MM.1S (cell line): ENCODE measurements around the gene SPRYD3.

ENCODE experiments used
- DNase-seq: peaks from one replicate; pipeline ENCODE4 v3.0.0-alpha.2; 2015
- H2AFZ ChIP-seq: fragments of 300-600 bp; sonication (generic); 2 replicates; pipeline ENCODE4 v1.6.0; 2016; ENCODE audit warnings: antibody characterized with exemption, low read length
- H3F3A ChIP-seq: fragments of 300-600 bp; sonication (generic); 2 replicates; pipeline ENCODE4 v1.6.1; 2016; ENCODE audit warnings: mild to moderate bottlenecking, antibody characterized with exemption, low read length, moderate library complexity, mixed read lengths; ENCODE audit not compliant: insufficient read depth
- H3K27ac ChIP-seq: fragments of 300-600 bp; sonication (generic); 2 replicates; pipeline ENCODE4 v1.5.1; 2016; ENCODE audit warnings: mild to moderate bottlenecking, low read length
- H3K27me3 ChIP-seq: fragments of 300-600 bp; sonication (generic); replicated peaks from 2 replicates; pipeline ENCODE4 v1.6.0; 2016; ENCODE audit warnings: low read length; ENCODE audit not compliant: insufficient read depth
- H3K36me3 ChIP-seq: fragments of 300-600 bp; sonication (generic); replicated peaks from 2 replicates; pipeline ENCODE4 v1.6.1; 2016; ENCODE audit warnings: mild to moderate bottlenecking, low read length, mixed read lengths; ENCODE audit not compliant: insufficient read depth
- H3K4me1 ChIP-seq: fragments of 300-600 bp; sonication (generic); 2 replicates; pipeline ENCODE4 v1.6.1; 2016; ENCODE audit warnings: low read length, mixed read lengths
- H3K4me2 ChIP-seq: fragments of 300-600 bp; sonication (generic); 2 replicates; pipeline ENCODE4 v1.6.0; 2016; ENCODE audit warnings: low read depth, low read length
- H3K4me3 ChIP-seq: fragments of 300-600 bp; sonication (generic); 2 replicates; pipeline ENCODE4 v1.5.1; 2016; ENCODE audit warnings: low read length, mixed read lengths
- H3K79me2 ChIP-seq: fragments of 300-600 bp; sonication (generic); 2 replicates; pipeline ENCODE4 v1.6.1; 2016; ENCODE audit warnings: mixed run types, low read length, mixed read lengths
- H3K9ac ChIP-seq: fragments of 300-600 bp; sonication (generic); 2 replicates; pipeline ENCODE4 v1.6.1; 2016; ENCODE audit warnings: low read length, mixed read lengths
- H3K9me2 ChIP-seq: fragments of 300-600 bp; sonication (generic); replicated peaks from 2 replicates; pipeline ENCODE4 v1.6.1; 2016; ENCODE audit warnings: mild to moderate bottlenecking, low read length, mixed read lengths; ENCODE audit not compliant: insufficient read depth
- H3K9me3 ChIP-seq: fragments of 300-600 bp; sonication (generic); replicated peaks from 2 replicates; pipeline ENCODE4 v1.6.1; 2016; ENCODE audit warnings: mild to moderate bottlenecking, low read length, mixed read lengths; ENCODE audit not compliant: insufficient read depth
- H4K20me1 ChIP-seq: fragments of 300-600 bp; sonication (generic); 2 replicates; pipeline ENCODE4 v1.6.1; 2016; ENCODE audit warnings: mild to moderate bottlenecking, low read length, moderate library complexity, mixed read lengths; ENCODE audit not compliant: insufficient read depth
- EZH2 ChIP-seq: fragments of 300-600 bp; sonication (generic); optimal IDR thresholded peaks from 2 replicates; pipeline ENCODE3; 2017; ENCODE audit warnings: low read depth, mild to moderate bottlenecking, antibody characterized with exemption, low read length, mixed read lengths
- EZH2phosphoT487 ChIP-seq: fragments of 300-600 bp; sonication (generic); IDR thresholded peaks from 2 replicates; pipeline ENCODE4 v1.6.1; 2018; ENCODE audit warnings: antibody characterized with exemption, low read length
- TF ChIP-seq, protein P1 (sequence below): fragments of 300-600 bp; sonication (generic); IDR thresholded peaks from 2 replicates; pipeline ENCODE4 v1.5.1; 2016; ENCODE audit warnings: antibody characterized with exemption, low read length, mixed read lengths

SPRYD3 gene

DNA sequence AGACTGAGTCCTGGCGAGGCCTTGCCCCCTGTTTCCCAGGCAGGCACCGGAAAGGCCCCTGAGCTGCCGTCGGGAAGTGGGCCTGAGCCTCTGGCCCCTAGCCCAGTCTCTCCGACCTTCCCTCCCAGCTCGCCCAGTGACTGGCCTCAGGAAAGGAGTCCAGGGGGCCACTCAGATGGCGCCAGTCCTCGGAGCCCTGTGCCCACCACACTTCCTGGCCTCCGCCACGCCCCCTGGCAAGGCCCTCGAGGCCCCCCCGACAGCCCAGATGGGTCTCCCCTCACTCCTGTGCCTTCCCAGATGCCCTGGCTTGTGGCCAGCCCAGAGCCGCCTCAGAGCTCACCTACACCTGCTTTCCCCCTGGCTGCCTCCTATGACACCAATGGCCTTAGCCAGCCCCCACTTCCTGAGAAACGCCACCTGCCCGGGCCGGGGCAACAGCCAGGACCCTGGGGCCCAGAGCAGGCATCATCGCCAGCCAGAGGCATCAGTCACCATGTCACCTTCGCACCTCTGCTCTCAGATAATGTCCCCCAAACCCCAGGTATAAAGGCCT, 18.4 kb downstream of the SPRYD3 start:
- Histone ChIP-seq H3K4me2 (no peak overlapping the region), H3K9me2 (no peaks in the 10 kb centered on the region), H2AFZ (no peak overlapping the region), H3K9ac (no peak overlapping the region), H3K4me3 (no peak overlapping the region), H3K27ac (no peak overlapping the region), H3K4me1 (no peaks in the 10 kb centered on the region), H3K79me2 (no peaks in the 10 kb centered on the region), H4K20me1 (no peaks in the 10 kb centered on the region), H3K27me3 (peaks cover 19% of the 10 kb centered on the region), H3F3A (no peaks in the 10 kb centered on the region), H3K36me3 (no peaks in the 10 kb centered on the region), H3K9me3 (no peaks in the 10 kb centered on the region)
- no peak for DNase-seq
- TF ChIP-seq EZH2phosphoT487: no peak
- TF ChIP-seq, protein P1, sequence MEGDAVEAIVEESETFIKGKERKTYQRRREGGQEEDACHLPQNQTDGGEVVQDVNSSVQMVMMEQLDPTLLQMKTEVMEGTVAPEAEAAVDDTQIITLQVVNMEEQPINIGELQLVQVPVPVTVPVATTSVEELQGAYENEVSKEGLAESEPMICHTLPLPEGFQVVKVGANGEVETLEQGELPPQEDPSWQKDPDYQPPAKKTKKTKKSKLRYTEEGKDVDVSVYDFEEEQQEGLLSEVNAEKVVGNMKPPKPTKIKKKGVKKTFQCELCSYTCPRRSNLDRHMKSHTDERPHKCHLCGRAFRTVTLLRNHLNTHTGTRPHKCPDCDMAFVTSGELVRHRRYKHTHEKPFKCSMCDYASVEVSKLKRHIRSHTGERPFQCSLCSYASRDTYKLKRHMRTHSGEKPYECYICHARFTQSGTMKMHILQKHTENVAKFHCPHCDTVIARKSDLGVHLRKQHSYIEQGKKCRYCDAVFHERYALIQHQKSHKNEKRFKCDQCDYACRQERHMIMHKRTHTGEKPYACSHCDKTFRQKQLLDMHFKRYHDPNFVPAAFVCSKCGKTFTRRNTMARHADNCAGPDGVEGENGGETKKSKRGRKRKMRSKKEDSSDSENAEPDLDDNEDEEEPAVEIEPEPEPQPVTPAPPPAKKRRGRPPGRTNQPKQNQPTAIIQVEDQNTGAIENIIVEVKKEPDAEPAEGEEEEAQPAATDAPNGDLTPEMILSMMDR: no peak
- TF ChIP-seq EZH2: no peak

DNA sequence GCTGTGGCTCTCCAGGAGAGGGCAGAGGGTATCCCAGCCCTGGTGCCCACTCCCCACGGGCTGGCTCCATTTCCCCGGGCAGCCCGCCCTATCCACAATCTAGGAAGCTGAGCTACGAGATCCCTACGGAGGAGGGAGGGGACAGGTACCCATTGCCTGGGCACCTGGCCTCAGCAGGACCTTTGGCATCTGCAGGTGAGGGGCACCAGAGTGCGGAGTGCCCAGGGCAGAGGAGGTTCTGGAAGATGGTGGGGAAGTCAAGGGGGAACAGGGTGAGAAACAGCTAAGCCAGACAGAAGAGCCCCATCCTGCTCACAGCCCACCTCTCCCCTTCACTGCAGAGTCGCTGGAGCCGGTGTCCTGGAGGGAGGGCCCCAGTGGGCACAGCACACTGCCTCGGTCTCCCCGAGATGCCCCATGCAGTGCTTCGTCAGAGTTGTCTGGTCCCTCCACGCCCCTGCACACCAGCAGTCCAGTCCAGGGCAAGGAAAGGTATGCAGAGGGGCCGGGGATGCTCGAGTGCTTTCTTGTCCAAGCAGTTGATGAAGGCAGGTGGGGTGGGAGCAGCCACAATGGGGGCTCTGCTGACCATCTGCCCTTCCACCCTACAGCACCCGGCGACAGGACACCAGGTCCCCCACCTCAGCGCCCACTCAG, 19.0 kb downstream of the SPRYD3 start:
- no peak overlapping the region for H3K4me2 ChIP-seq
- no peaks in the 10 kb centered on the region for H3F3A ChIP-seq
- H3K27me3 ChIP-seq: peaks cover 19% of the 10 kb centered on the region
- no peaks in the 10 kb centered on the region for H3K9me2 ChIP-seq
- H3K9me3 ChIP-seq: no peaks in the 10 kb centered on the region
- H3K27ac ChIP-seq: no peak overlapping the region
- DNase-seq: no peak
- H2AFZ ChIP-seq: no peak overlapping the region
- H3K4me1 ChIP-seq: no peaks in the 10 kb centered on the region
- H3K4me3 ChIP-seq: no peak overlapping the region
- TF ChIP-seq EZH2 (no peak), EZH2phosphoT487 (no peak)
- TF ChIP-seq, protein P1: no peak
- no peak overlapping the region for H3K9ac ChIP-seq
- H3K36me3 ChIP-seq: no peaks in the 10 kb centered on the region
- no peaks in the 10 kb centered on the region for H4K20me1 ChIP-seq
- H3K79me2 ChIP-seq: no peaks in the 10 kb centered on the region

DNA sequence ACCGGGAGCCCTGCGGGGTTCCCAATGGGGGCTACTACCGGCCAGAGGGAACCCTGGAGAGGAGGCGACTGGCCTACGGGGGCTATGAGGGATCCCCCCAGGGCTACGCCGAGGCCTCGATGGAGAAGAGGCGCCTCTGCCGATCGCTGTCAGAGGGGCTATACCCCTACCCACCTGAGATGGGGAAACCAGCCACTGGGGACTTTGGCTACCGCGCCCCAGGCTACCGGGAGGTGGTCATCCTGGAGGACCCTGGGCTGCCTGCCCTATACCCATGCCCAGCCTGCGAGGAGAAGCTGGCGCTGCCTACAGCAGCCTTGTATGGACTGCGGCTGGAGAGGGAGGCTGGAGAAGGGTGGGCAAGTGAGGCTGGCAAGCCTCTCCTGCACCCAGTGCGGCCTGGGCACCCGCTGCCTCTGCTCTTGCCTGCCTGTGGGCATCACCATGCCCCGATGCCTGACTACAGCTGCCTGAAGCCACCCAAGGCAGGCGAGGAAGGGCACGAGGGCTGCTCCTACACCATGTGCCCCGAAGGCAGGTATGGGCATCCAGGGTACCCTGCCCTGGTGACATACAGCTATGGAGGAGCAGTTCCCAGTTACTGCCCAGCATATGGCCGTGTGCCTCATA, 19.6 kb downstream of the SPRYD3 start:
- Histone ChIP-seq H3K4me3 (no peak overlapping the region), H3K9me3 (no peaks in the 10 kb centered on the region), H3K36me3 (no peaks in the 10 kb centered on the region), H3K4me2 (no peak overlapping the region), H3K9ac (no peak overlapping the region), H3K4me1 (no peaks in the 10 kb centered on the region), H3K79me2 (no peaks in the 10 kb centered on the region), H4K20me1 (no peaks in the 10 kb centered on the region), H2AFZ (no peak overlapping the region), H3K27me3 (peaks cover 19% of the 10 kb centered on the region), H3K9me2 (no peaks in the 10 kb centered on the region), H3F3A (no peaks in the 10 kb centered on the region), H3K27ac (no peak overlapping the region)
- no peak for TF ChIP-seq EZH2
- TF ChIP-seq, protein P1: no peak
- no peak for TF ChIP-seq EZH2phosphoT487
- no peak for DNase-seq
